AG09319 (cell line): ENCODE data around the gene SLC35F1.

Experiments used
- DNase-seq: peaks from one replicate; pipeline ENCODE4 v3.0.0-alpha.2; 2010; ENCODE audit warnings: low read depth; ENCODE audit errors: extremely low read depth
- CTCF ChIP-seq: IDR thresholded peaks from 2 replicates; pipeline ENCODE4 v1.5.1; 2011; ENCODE audit warnings: low read depth, mild to moderate bottlenecking, inconsistent platforms, low read length, moderate library complexity

SLC35F1 gene

GRCh38 chr6:118304321-118304720 is 397.3 kb downstream of the SLC35F1 start:
- no peak for TF ChIP-seq CTCF
- DNase-seq, result no peak

- DNase-seq, result no peak
- no peak for TF ChIP-seq CTCF
Observed at GRCh38 chr6:118305081-118305480, 398.0 kb downstream of the SLC35F1 start.

GRCh38 chr6:118306392-118307238 is 399.6 kb downstream of the SLC35F1 start:
- no peak for DNase-seq
- no peak for TF ChIP-seq CTCF

GRCh38 chr6:118307581-118307980 is 400.5 kb downstream of the SLC35F1 start:
- TF ChIP-seq CTCF, result no peak
- DNase-seq, result no peak

GRCh38 chr6:118309337-118310093 is 402.5 kb downstream of the SLC35F1 start:
- no peak for DNase-seq
- no peak for TF ChIP-seq CTCF

- TF ChIP-seq CTCF, result no peak
- no peak for DNase-seq
Observed at GRCh38 chr6:118313208-118313607, 406.1 kb downstream of the SLC35F1 start.

- no peak for TF ChIP-seq CTCF
- DNase-seq, result no peak
Observed at GRCh38 chr6:118313762-118314161, 406.7 kb downstream of the SLC35F1 start.
